ENCODE results near the gene BMP8A.

GRCh38 chr1:39524171-39524570 lies 32.7 kb downstream of the BMP8A start:
- TF ChIP-seq SUZ12 (IDR thresholded peaks at IDR 0.05; ENCODE audit: extremely low read depth, insufficient read depth, insufficient read length) (no peak), ZNF274 (IDR thresholded peaks at IDR 0.05; ENCODE audit: low read depth, low read length) (no peak)
